ENCODE results near the gene IPO11. TPM values are rescaled to one million over a fixed set of nuclear protein-coding genes. Genes with fewer than 3 reads are reported as not detected.

IPO11 gene
- total RNA-seq, 1 experiment from 2014 or later = 36.6 TPM

DNA sequence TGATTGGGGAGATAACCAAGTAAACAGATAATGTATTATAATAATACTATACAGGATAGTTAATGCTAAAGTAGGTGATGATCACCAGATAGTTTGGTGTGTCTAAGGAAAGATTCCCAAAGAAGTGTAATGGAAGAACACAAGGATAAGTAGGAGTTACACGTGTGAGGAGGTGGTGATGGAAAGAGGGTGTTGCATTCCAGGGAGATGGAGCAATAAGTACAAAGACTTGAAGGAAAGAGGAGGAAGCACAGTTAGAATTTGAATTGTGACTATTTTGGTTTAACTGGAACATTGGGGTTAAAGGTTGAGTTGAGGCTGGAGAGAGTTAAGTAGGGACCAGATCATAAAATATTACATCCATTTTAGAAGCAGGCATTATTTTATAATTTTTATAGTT lies 76.9 kb downstream of the IPO11 start:
- Mint-ChIP-seq H3K4me1 (ENCODE audit: insufficient read depth, unreplicated experiment) (peaks cover 17% of the 10 kb centered on the region), H3K9me3 (ENCODE audit: unreplicated experiment) (no peaks in the 10 kb centered on the region), H3K27me3 (ENCODE audit: insufficient read depth, unreplicated experiment) (no peaks in the 10 kb centered on the region), H3K4me3 (ENCODE audit: unreplicated experiment) (no peak overlapping the region), H3K27ac (ENCODE audit: low read depth, unreplicated experiment) (peak overlapping the region; percentile 46), H3K36me3 (ENCODE audit: insufficient read depth, unreplicated experiment) (peaks cover 35% of the 10 kb centered on the region)
- BruUV-seq (replicated peaks) = no TSS peak
- CTCF ChIA-PET = no interaction called here
- TF ChIP-seq, protein P1, sequence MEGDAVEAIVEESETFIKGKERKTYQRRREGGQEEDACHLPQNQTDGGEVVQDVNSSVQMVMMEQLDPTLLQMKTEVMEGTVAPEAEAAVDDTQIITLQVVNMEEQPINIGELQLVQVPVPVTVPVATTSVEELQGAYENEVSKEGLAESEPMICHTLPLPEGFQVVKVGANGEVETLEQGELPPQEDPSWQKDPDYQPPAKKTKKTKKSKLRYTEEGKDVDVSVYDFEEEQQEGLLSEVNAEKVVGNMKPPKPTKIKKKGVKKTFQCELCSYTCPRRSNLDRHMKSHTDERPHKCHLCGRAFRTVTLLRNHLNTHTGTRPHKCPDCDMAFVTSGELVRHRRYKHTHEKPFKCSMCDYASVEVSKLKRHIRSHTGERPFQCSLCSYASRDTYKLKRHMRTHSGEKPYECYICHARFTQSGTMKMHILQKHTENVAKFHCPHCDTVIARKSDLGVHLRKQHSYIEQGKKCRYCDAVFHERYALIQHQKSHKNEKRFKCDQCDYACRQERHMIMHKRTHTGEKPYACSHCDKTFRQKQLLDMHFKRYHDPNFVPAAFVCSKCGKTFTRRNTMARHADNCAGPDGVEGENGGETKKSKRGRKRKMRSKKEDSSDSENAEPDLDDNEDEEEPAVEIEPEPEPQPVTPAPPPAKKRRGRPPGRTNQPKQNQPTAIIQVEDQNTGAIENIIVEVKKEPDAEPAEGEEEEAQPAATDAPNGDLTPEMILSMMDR (IDR thresholded peaks at IDR 0.05; ENCODE audit: unreplicated experiment) = no peak
- POLR2A ChIA-PET = no interaction called here
- DNase-seq (ENCODE audit: unreplicated experiment) = no peak
- intact Hi-C loops (cut with micrococcal nuclease) = no loop called here

- Mint-ChIP-seq H3K27ac (ENCODE audit: low read depth, unreplicated experiment) (peak overlapping the region; percentile 51), H3K27me3 (ENCODE audit: insufficient read depth, unreplicated experiment) (no peaks in the 10 kb centered on the region), H3K9me3 (ENCODE audit: unreplicated experiment) (no peaks in the 10 kb centered on the region), H3K36me3 (ENCODE audit: insufficient read depth, unreplicated experiment) (peaks cover 45% of the 10 kb centered on the region), H3K4me1 (ENCODE audit: insufficient read depth, unreplicated experiment) (peaks cover under 1% of the 10 kb centered on the region), H3K4me3 (ENCODE audit: unreplicated experiment) (no peak overlapping the region)
- DNase-seq (ENCODE audit: unreplicated experiment) = no peak
- TF ChIP-seq, protein P1 (IDR thresholded peaks at IDR 0.05; ENCODE audit: unreplicated experiment) = no peak
- BruUV-seq (replicated peaks) = no TSS peak
- POLR2A ChIA-PET = interaction anchor here (0.6 kb wide), 1 partner anchor 82 kb away, joined by 3 read pairs; the partner anchor contains the start of gene IPO11
- intact Hi-C loops (cut with micrococcal nuclease) = no loop called here
- CTCF ChIA-PET = interaction anchor here (0.5 to 0.7 kb wide), 3 partner anchors 51 to 1440 kb away, joined by 3 read pairs; no protein-coding TSS in a partner anchor
These were observed 82.2 kb downstream of the IPO11 start for GRCh38 chr5:62494772-62495171.

- Mint-ChIP-seq H3K36me3 (ENCODE audit: insufficient read depth, unreplicated experiment) (peaks cover 52% of the 10 kb centered on the region), H3K9me3 (ENCODE audit: unreplicated experiment) (no peaks in the 10 kb centered on the region), H3K4me3 (ENCODE audit: unreplicated experiment) (no peak overlapping the region), H3K27ac (ENCODE audit: low read depth, unreplicated experiment) (no peak overlapping the region), H3K4me1 (ENCODE audit: insufficient read depth, unreplicated experiment) (no peaks in the 10 kb centered on the region), H3K27me3 (ENCODE audit: insufficient read depth, unreplicated experiment) (no peaks in the 10 kb centered on the region)
- intact Hi-C loops (cut with micrococcal nuclease) = no loop called here
- CTCF ChIA-PET = interaction anchor here (0.6 to 0.7 kb wide), 2 partner anchors 70 to 1713 kb away, joined by 3 to 5 read pairs; no protein-coding TSS in a partner anchor
- BruUV-seq (replicated peaks) = no TSS peak
- POLR2A ChIA-PET = no interaction called here
- no peak for DNase-seq (ENCODE audit: unreplicated experiment)
- TF ChIP-seq, protein P1 (IDR thresholded peaks at IDR 0.05; ENCODE audit: unreplicated experiment) = no peak
These were observed 84.3 kb downstream of the IPO11 start for GRCh38 chr5:62496876-62497275.

DNA sequence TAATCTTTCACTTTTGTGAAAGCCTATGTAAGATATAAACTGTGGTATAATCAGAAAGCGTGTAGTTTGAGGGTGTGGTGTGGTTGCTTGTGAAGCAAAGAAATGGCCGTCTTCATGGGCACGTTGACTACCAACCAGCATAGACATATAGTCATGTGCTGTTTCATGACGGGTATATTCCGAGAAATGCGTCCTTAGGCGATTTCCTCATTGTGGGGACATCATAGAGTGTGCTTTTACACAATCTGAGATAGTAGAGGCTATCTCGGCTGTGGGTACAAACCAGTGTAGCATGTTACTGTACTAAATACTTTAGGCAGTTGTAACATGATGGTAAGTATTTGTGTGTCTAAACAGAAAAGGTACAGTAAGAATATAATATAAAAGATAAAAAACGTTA lies 86.4 kb downstream of the IPO11 start:
- TF ChIP-seq, protein P1 (IDR thresholded peaks at IDR 0.05; ENCODE audit: unreplicated experiment) = no peak
- no peak for DNase-seq (ENCODE audit: unreplicated experiment)
- H3K36me3 Mint-ChIP-seq (ENCODE audit: insufficient read depth, unreplicated experiment) = peaks cover 53% of the 10 kb centered on the region
- H3K27ac Mint-ChIP-seq (ENCODE audit: low read depth, unreplicated experiment) = no peak overlapping the region
- ChIA-PET POLR2A (interaction anchor here (1.1 kb wide), 1 partner anchor 12 kb away, joined by 3 read pairs; no protein-coding TSS in a partner anchor), CTCF (no interaction called here)
- BruUV-seq (replicated peaks) = no TSS peak
- no peaks in the 10 kb centered on the region for H3K27me3 Mint-ChIP-seq (ENCODE audit: insufficient read depth, unreplicated experiment)
- H3K9me3 Mint-ChIP-seq (ENCODE audit: unreplicated experiment) = no peaks in the 10 kb centered on the region
- no peak overlapping the region for H3K4me3 Mint-ChIP-seq (ENCODE audit: unreplicated experiment)
- intact Hi-C loops (cut with micrococcal nuclease) = no loop called here
- H3K4me1 Mint-ChIP-seq (ENCODE audit: insufficient read depth, unreplicated experiment) = no peaks in the 10 kb centered on the region

All from MCF 10A (cell line).